Astrocyte (in vitro differentiated cells and primary cell): ENCODE measurements around the gene HOXD1. TPM values are rescaled to one million over a fixed set of nuclear protein-coding genes. Genes with fewer than 3 reads are reported as not detected.

Source experiments
- DNase-seq: peaks from one replicate; pipeline ENCODE4 v3.0.0-alpha.2; 2010; ENCODE audit warnings: low read depth
- FAIRE-seq: peaks from 2 replicates; lab custom pipeline; 2011; peaks lifted over from hg19 to GRCh38; lab: Jason Lieb, UNC
- H2AFZ ChIP-seq: 2 replicates; pipeline ENCODE4 v1.6.0; 2012; ENCODE audit warnings: low read depth, low read length, inconsistent platforms
- H3K27ac ChIP-seq: 2 replicates; pipeline ENCODE4 v1.5.1; 2011; ENCODE audit warnings: low read depth, low read length, inconsistent platforms
- H3K27me3 ChIP-seq: 2 replicates; pipeline ENCODE4 v1.6.0; 2011; ENCODE audit warnings: low read length, inconsistent platforms; ENCODE audit not compliant: insufficient read depth
- H3K36me3 ChIP-seq: 2 replicates; pipeline ENCODE4 v1.5.1; 2011; ENCODE audit warnings: low read length, inconsistent platforms; ENCODE audit not compliant: insufficient read depth
- H3K4me1 ChIP-seq: 2 replicates; pipeline ENCODE4 v1.5.1; 2011; ENCODE audit warnings: low read length, inconsistent platforms; ENCODE audit not compliant: insufficient read depth
- H3K4me2 ChIP-seq: 2 replicates; pipeline ENCODE4 v1.6.0; 2012; ENCODE audit warnings: low read length, inconsistent platforms
- H3K4me3 ChIP-seq: 2 replicates; pipeline ENCODE4 v1.5.1; 2011; ENCODE audit warnings: low read depth, mild to moderate bottlenecking, low read length, inconsistent platforms; ENCODE audit not compliant: insufficient read depth
- H3K79me2 ChIP-seq: 2 replicates; pipeline ENCODE4 v1.6.0; 2012; ENCODE audit warnings: mild to moderate bottlenecking, low read length, inconsistent platforms; ENCODE audit not compliant: insufficient read depth
- H3K9ac ChIP-seq: 2 replicates; pipeline ENCODE4 v1.6.0; 2012; ENCODE audit warnings: mild to moderate bottlenecking, low read length, inconsistent platforms
- H3K9me3 ChIP-seq: 2 replicates; pipeline ENCODE4 v1.5.1; 2012; ENCODE audit warnings: low read depth, mild to moderate bottlenecking, low read length, inconsistent platforms; ENCODE audit not compliant: insufficient read depth
- H4K20me1 ChIP-seq: 2 replicates; pipeline ENCODE4 v1.6.0; 2012; ENCODE audit warnings: low read length, inconsistent platforms; ENCODE audit not compliant: insufficient read depth
- H3K27ac Mint-ChIP-seq: one replicate; pipeline ENCODE4 v1.8.0; 2021; ENCODE audit warnings: mild to moderate bottlenecking, mixed read lengths; ENCODE audit not compliant: unreplicated experiment
- H3K27me3 Mint-ChIP-seq: one replicate; pipeline ENCODE4 v1.8.0; 2021; ENCODE audit warnings: low read depth, mixed read lengths; ENCODE audit not compliant: unreplicated experiment
- H3K36me3 Mint-ChIP-seq: one replicate; pipeline ENCODE4 v1.8.0; 2021; ENCODE audit warnings: low read depth, mixed read lengths; ENCODE audit not compliant: unreplicated experiment
- H3K4me1 Mint-ChIP-seq: one replicate; pipeline ENCODE4 v1.8.0; 2021; ENCODE audit warnings: low read depth, mixed read lengths; ENCODE audit not compliant: unreplicated experiment
- H3K4me3 Mint-ChIP-seq: one replicate; pipeline ENCODE4 v1.8.0; 2021; ENCODE audit warnings: mild to moderate bottlenecking, moderate library complexity, mixed read lengths; ENCODE audit not compliant: unreplicated experiment
- H3K9me3 Mint-ChIP-seq: one replicate; pipeline ENCODE4 v1.8.0; 2021; ENCODE audit warnings: mild to moderate bottlenecking, mixed read lengths; ENCODE audit not compliant: unreplicated experiment
- EZH2 ChIP-seq: IDR thresholded peaks from 2 replicates; pipeline ENCODE4 v1.6.1; 2012; ENCODE audit warnings: mild to moderate bottlenecking, low read length, inconsistent platforms; ENCODE audit not compliant: insufficient read depth
- total RNA-seq: library from RNA; stranded (reverse); gene quantifications from 2 replicates; pipeline ENCODE4 v1.2.1, GENCODE V29; 2021
- TF ChIP-seq, protein P1 (sequence below): IDR thresholded peaks from 2 replicates; pipeline ENCODE4 v1.5.1; 2011; ENCODE audit warnings: low read depth, mild to moderate bottlenecking, inconsistent platforms, low read length, moderate library complexity; ENCODE audit not compliant: insufficient read depth

The HOXD1 gene
- total RNA-seq, 1 donor from 2014 or later = not detected

DNA sequence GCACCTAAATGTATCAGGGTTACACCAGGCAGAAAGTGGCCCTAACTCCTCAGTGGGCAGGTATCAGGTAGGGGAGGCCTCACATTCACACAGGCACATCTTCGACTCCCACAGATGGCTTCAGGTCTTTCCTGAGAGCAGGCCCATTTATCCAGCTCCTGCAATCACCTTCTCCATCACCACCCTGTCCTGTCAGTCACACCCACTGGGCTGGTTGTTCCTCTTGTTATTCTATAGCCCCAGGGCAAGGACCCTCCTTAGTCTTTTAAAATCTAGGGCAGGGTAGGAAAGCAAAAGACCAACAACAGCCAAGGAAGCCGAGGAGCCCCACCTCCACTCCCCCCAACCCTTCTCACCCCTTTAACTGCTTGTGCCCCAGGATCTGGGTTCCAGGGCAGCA is 46.2 kb upstream of the HOXD1 start:
- Histone ChIP-seq H3K79me2 (no peaks in the 10 kb centered on the region), H3K4me2 (no peak overlapping the region), H3K9ac (no peak overlapping the region), H2AFZ (no peak overlapping the region), H3K4me1 (peaks cover 8% of the 10 kb centered on the region), H3K27me3 (peaks cover 78% of the 10 kb centered on the region), H4K20me1 (no peaks in the 10 kb centered on the region), H3K27ac (no peak overlapping the region), H3K4me3 (no peak overlapping the region), H3K36me3 (no peaks in the 10 kb centered on the region), H3K9me3 (peaks cover 6% of the 10 kb centered on the region)
- H3K27me3 Mint-ChIP-seq = peaks cover 94% of the 10 kb centered on the region
- H3K9me3 Mint-ChIP-seq = peaks cover 43% of the 10 kb centered on the region
- H3K27ac Mint-ChIP-seq = no peak overlapping the region
- H3K4me1 Mint-ChIP-seq = no peaks in the 10 kb centered on the region
- FAIRE-seq (no peak), DNase-seq (no peak)
- peaks cover 2% of the 10 kb centered on the region for H3K36me3 Mint-ChIP-seq
- TF ChIP-seq EZH2 = no peak
- TF ChIP-seq, protein P1, sequence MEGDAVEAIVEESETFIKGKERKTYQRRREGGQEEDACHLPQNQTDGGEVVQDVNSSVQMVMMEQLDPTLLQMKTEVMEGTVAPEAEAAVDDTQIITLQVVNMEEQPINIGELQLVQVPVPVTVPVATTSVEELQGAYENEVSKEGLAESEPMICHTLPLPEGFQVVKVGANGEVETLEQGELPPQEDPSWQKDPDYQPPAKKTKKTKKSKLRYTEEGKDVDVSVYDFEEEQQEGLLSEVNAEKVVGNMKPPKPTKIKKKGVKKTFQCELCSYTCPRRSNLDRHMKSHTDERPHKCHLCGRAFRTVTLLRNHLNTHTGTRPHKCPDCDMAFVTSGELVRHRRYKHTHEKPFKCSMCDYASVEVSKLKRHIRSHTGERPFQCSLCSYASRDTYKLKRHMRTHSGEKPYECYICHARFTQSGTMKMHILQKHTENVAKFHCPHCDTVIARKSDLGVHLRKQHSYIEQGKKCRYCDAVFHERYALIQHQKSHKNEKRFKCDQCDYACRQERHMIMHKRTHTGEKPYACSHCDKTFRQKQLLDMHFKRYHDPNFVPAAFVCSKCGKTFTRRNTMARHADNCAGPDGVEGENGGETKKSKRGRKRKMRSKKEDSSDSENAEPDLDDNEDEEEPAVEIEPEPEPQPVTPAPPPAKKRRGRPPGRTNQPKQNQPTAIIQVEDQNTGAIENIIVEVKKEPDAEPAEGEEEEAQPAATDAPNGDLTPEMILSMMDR = no peak
- no peak overlapping the region for H3K4me3 Mint-ChIP-seq

- Histone ChIP-seq H3K79me2 (no peaks in the 10 kb centered on the region), H3K9ac (no peak overlapping the region), H3K36me3 (no peaks in the 10 kb centered on the region), H3K27me3 (peaks cover 79% of the 10 kb centered on the region), H3K4me2 (no peak overlapping the region), H3K4me3 (no peak overlapping the region), H3K9me3 (no peaks in the 10 kb centered on the region), H2AFZ (no peak overlapping the region), H3K4me1 (peaks cover 5% of the 10 kb centered on the region), H4K20me1 (no peaks in the 10 kb centered on the region), H3K27ac (no peak overlapping the region)
- H3K36me3 Mint-ChIP-seq = peaks cover 3% of the 10 kb centered on the region
- no peak overlapping the region for H3K27ac Mint-ChIP-seq
- H3K9me3 Mint-ChIP-seq = peaks cover 46% of the 10 kb centered on the region
- H3K4me1 Mint-ChIP-seq = no peaks in the 10 kb centered on the region
- H3K4me3 Mint-ChIP-seq = no peak overlapping the region
- FAIRE-seq (no peak), DNase-seq (no peak)
- TF ChIP-seq EZH2 = no peak
- TF ChIP-seq, protein P1 = no peak
- peaks cover 94% of the 10 kb centered on the region for H3K27me3 Mint-ChIP-seq
Observed at GRCh38 chr2:176145085-176145969, 43.1 kb upstream of the HOXD1 start.

GRCh38 chr2:176146101-176146500 is 42.4 kb upstream of the HOXD1 start:
- Histone ChIP-seq H3K9ac (no peak overlapping the region), H3K27me3 (peaks cover 79% of the 10 kb centered on the region), H3K4me3 (no peak overlapping the region), H3K4me2 (no peak overlapping the region), H3K4me1 (no peaks in the 10 kb centered on the region), H3K27ac (no peak overlapping the region), H2AFZ (no peak overlapping the region), H3K9me3 (no peaks in the 10 kb centered on the region), H4K20me1 (no peaks in the 10 kb centered on the region), H3K36me3 (no peaks in the 10 kb centered on the region), H3K79me2 (no peaks in the 10 kb centered on the region)
- no peak for FAIRE-seq
- Mint-ChIP-seq H3K4me1 (no peaks in the 10 kb centered on the region), H3K4me3 (no peak overlapping the region), H3K9me3 (peaks cover 48% of the 10 kb centered on the region), H3K36me3 (peaks cover 3% of the 10 kb centered on the region), H3K27me3 (peaks cover 97% of the 10 kb centered on the region), H3K27ac (no peak overlapping the region)
- no peak for TF ChIP-seq EZH2
- TF ChIP-seq, protein P1 = no peak
- DNase-seq = no peak
